Heart left ventricle (tissue), 16 donors: Measurements from ENCODE around the gene ZDHHC22. TPM values are rescaled to one million over a fixed set of nuclear protein-coding genes. Genes with fewer than 3 reads are reported as not detected.

ENCODE experiments used
- ATAC-seq, 4 donors: fragments of 200-7000 bp; cut with Tn5 transposase; one replicate each; pipeline ENCODE4 v1.9.1; 2020 to 2022; ENCODE audit warnings: moderate library complexity in 4 of 4, mild to moderate bottlenecking in 3 of 4, moderate number of reproducible peaks in 1 of 4
- DNase-seq, 5 donors: peaks; one replicate each; pipeline ENCODE4 v3.0.0-alpha.2; 2020
- H3K27ac ChIP-seq, 12 donors: fragments of 200-600 bp; sonication (generic) in 4 of 12; one replicate each; pipeline versions ENCODE4 v1.5.0 to v1.8.0; 2016 to 2022; ENCODE audit warnings: mild to moderate bottlenecking in 2 of 12
- H3K27me3 ChIP-seq, 9 donors: fragments of 200-600 bp; sonication (generic) in 2 of 9; one replicate each; pipeline versions ENCODE4 v1.5.1 to v1.8.0; 2016 to 2022; ENCODE audit warnings: mild to moderate bottlenecking in 3 of 9
- H3K36me3 ChIP-seq, 9 donors: fragments of 200-600 bp; sonication (generic) in 2 of 9; one replicate each; pipeline versions ENCODE4 v1.5.0 to v1.8.0; 2018 to 2022; ENCODE audit warnings: mild to moderate bottlenecking in 2 of 9
- H3K4me1 ChIP-seq, 12 donors: fragments of 200-600 bp; sonication (generic) in 4 of 12; one replicate each; pipeline versions ENCODE4 v1.5.0 to v1.8.0; 2016 to 2022; ENCODE audit warnings: mild to moderate bottlenecking in 3 of 12
- H3K4me3 ChIP-seq, 12 donors: fragments of 200-600 bp; sonication (generic) in 4 of 12; one replicate each; pipeline versions ENCODE4 v1.5.0 to v1.8.0; 2017 to 2022; ENCODE audit warnings: mild to moderate bottlenecking in 9 of 12, moderate library complexity in 4 of 12
- H3K9me3 ChIP-seq, 12 donors: fragments of 200-600 bp; sonication (generic) in 4 of 12; one replicate each; pipeline versions ENCODE4 v1.5.0 to v1.8.0; 2016 to 2022; ENCODE audit warnings: mild to moderate bottlenecking in 1 of 12
- CTCF ChIP-seq, 12 donors: fragments of 200-600 bp; sonication (generic) in 4 of 12; IDR thresholded peaks; one replicate each; pipeline versions ENCODE4 v1.5.0 to v1.8.0; 2018 to 2022; ENCODE audit warnings: antibody characterized with exemption in 12 of 12, mild to moderate bottlenecking in 5 of 12
- POLR2A ChIP-seq, 2 donors: fragments of 450-650 bp; IDR thresholded peaks; one replicate each; pipeline ENCODE4 v1.6.1; 2017; ENCODE audit warnings: antibody characterized with exemption in 2 of 2, mild to moderate bottlenecking in 2 of 2, moderate library complexity in 2 of 2
- WGBS, 4 donors: extraction: QIAGEN DNeasy Blood & Tissue Kit in 2 of 4; methylation state at CpG; one replicate each; pipeline versions ENCODE4 v1.1.5 to v1.1.7; 2013 to 2018; 5-methylcytosine and 5-hydroxymethylcytosine counted together
- intact Hi-C, 10 donors: fragments of 100-400 bp; cut with DNase I; formaldehyde crosslinking; loops; one replicate each; pipeline versions ENCODE4 v1.11.1 to v1.14.2; 2022
- polyA plus RNA-seq, 2 donors: library from polyadenylated mRNA; stranded (reverse); fragments of 200-250 nt; gene quantifications; one replicate each; pipeline ENCODE4 v1.2.3, GENCODE V29; 2013
- total RNA-seq, 9 donors: library from RNA; depleted of rRNA in 2 of 9; stranded (reverse); fragments of >200 nt in 2 of 9; fragmentation: NEBNext Ultra II Directional in 3 of 9; extraction: Animal tissue kit (Norgen Biotek cat#: 25700) in 3 of 9; gene quantifications; one replicate each; pipeline versions ENCODE4 v1.1.0 to v1.2.4, GENCODE V29; 2016 to 2023
- donor health status: ischemic (EF 13 %, LVEDD 7.1; RV severe dilation, severe dysfunction).
- donor health status: healthy with polysubstance abuse.
- donor health status: DM: no; HTN: yes; CAD: no.
- donor health status: DM: no; HTN: no; CAD: no.
- donor health status: ischemic (EF 25% LVEDD 6.9; RV normal size, moderate dysfunction).
- donor health status: ischemic (EF 25% LVEDD 5.7; RV mildly dilated, moderate dysfunction).
- donor health status: healthy.
- donor health status: DM: yes; HTN: yes; CAD: no.
- donor health status: ischemic (EF 35%, LVEDD 5.7; RV mildly dilated, moderate dysfunction).
- donor health status: nonischemic (EF 11% LVEDD 7.7; RV severe dilation, severe dysfunction).
- donor health status: DM: yes; HTN: yes; CAD: no.
- donor health status: PGD.
- donor health status: ischemic (EF 29% LVEDD 5.4; RV normal size, mild dysfunction).
- donor health status: nonischemic (EF 23%, LVEDD 6.1; RV moderate dilation, normal function).

Gene ZDHHC22
- total and polyA plus RNA-seq, 11 donors = 0.12 TPM; not detected in 10

- Histone ChIP-seq H3K27me3 (peaks cover 0 to 13% (median 5%) of the 10 kb centered on the region in 9 donors), H3K27ac (no peak overlapping the region), H3K9me3 (no peaks in the 10 kb centered on the region), H3K4me3 (no peak overlapping the region), H3K4me1 (peaks cover 0 to 29% (median 0%) of the 10 kb centered on the region in 12 donors), H3K36me3 (no peaks in the 10 kb centered on the region)
- ATAC-seq (no peak), DNase-seq (no peak)
- 48 to 66% (median 54%) methylated on average over 7 of the region's 7 CpGs for WGBS, 4 donors
- no peak for TF ChIP-seq CTCF (IDR thresholded peaks at IDR 0.05)
- TF ChIP-seq POLR2A (IDR thresholded peaks at IDR 0.05) = no peak
- intact Hi-C loops = loop anchor here (5.0 to 10.0 kb wide), 6 partner anchors 58 to 398 kb away; no protein-coding TSS in a partner anchor
These were observed 12.8 kb upstream of the ZDHHC22 start for GRCh38 chr14:77154421-77154820.

- intact Hi-C loops = loop anchor here (2.0 to 10.0 kb wide), 7 partner anchors 58 to 398 kb away; no protein-coding TSS in a partner anchor
- no peaks in the 10 kb centered on the region for H3K9me3 ChIP-seq
- no peak for TF ChIP-seq POLR2A (IDR thresholded peaks at IDR 0.05)
- TF ChIP-seq CTCF (IDR thresholded peaks at IDR 0.05) = no peak
- no peaks in the 10 kb centered on the region for H3K36me3 ChIP-seq
- H3K4me1 ChIP-seq = peaks cover 0 to 29% (median 0%) of the 10 kb centered on the region in 12 donors
- ATAC-seq (no peak), DNase-seq (no peak)
- 94 to 97% (median 95%) methylated on average over 3 of the region's 3 CpGs for WGBS, 4 donors
- no peak overlapping the region for H3K4me3 ChIP-seq
- H3K27me3 ChIP-seq = peaks cover 0 to 13% (median 5%) of the 10 kb centered on the region in 9 donors
- no peak overlapping the region for H3K27ac ChIP-seq
These were observed 12.2 kb upstream of the ZDHHC22 start for GRCh38 chr14:77153802-77154201.

- Histone ChIP-seq H3K36me3 (no peaks in the 10 kb centered on the region), H3K27ac (no peak overlapping the region), H3K4me1 (peaks cover 0 to 19% (median 0%) of the 10 kb centered on the region in 12 donors), H3K27me3 (peaks cover 0 to 18% (median 8%) of the 10 kb centered on the region in 9 donors), H3K4me3 (no peak overlapping the region), H3K9me3 (no peaks in the 10 kb centered on the region)
- peak in 1 of 4 donors; percentile 27 for ATAC-seq
- no peak for DNase-seq
- WGBS, 4 donors = 13 to 33% (median 21%) methylated on average over 2 of the region's 2 CpGs
- intact Hi-C loops = loop anchor here (2.0 to 10.0 kb wide), 7 partner anchors 60 to 400 kb away; no protein-coding TSS in a partner anchor
- TF ChIP-seq POLR2A (IDR thresholded peaks at IDR 0.05) = no peak
- peak in 6 of 12 donors; percentile 13 to 35 (median 22) for TF ChIP-seq CTCF (IDR thresholded peaks at IDR 0.05)
These were observed 10.5 kb upstream of the ZDHHC22 start for GRCh38 chr14:77151918-77152588.

- no peaks in the 10 kb centered on the region for H3K36me3 ChIP-seq
- H3K27ac ChIP-seq = no peak overlapping the region
- DNase-seq (no peak), ATAC-seq (no peak)
- peaks cover 0 to 25% (median 14%) of the 10 kb centered on the region in 9 donors for H3K27me3 ChIP-seq
- intact Hi-C loops = loop anchor here (5.0 to 10.0 kb wide), 6 partner anchors 61 to 401 kb away; no protein-coding TSS in a partner anchor
- TF ChIP-seq POLR2A (IDR thresholded peaks at IDR 0.05) = no peak
- peak in 10 of 12 donors; percentile 13 to 47 (median 26) for TF ChIP-seq CTCF (IDR thresholded peaks at IDR 0.05)
- no peaks in the 10 kb centered on the region for H3K9me3 ChIP-seq
- 2 to 9% (median 6%) methylated on average over 5 of the region's 5 CpGs for WGBS, 4 donors
- peaks cover 0 to 19% (median 0%) of the 10 kb centered on the region in 12 donors for H3K4me1 ChIP-seq
- no peak overlapping the region for H3K4me3 ChIP-seq
These were observed 9.7 kb upstream of the ZDHHC22 start for GRCh38 chr14:77151245-77151644.
